HUES48 (cell line): ENCODE results near the gene DCAF6.
"Not testable (repeated sequence)": the region's sequence is repeated elsewhere in the genome, so short reads cannot be mapped to it uniquely, and the experiment has no call there.

ENCODE experiments used
- H3K27ac ChIP-seq: one replicate; pipeline ENCODE4 v1.7.0; 2013; ENCODE audit warnings: low read depth, low read length, inconsistent platforms
- H3K27me3 ChIP-seq: 2 replicates; pipeline ENCODE4 v1.6.1; 2013; ENCODE audit warnings: mild to moderate bottlenecking, low read length; ENCODE audit not compliant: control insufficient read depth, insufficient read depth
- H3K36me3 ChIP-seq: 2 replicates; pipeline ENCODE4 v1.6.1; 2013; ENCODE audit warnings: low read length; ENCODE audit not compliant: control insufficient read depth, insufficient read depth
- H3K4me1 ChIP-seq: 2 replicates; pipeline ENCODE4 v1.6.1; 2013; ENCODE audit warnings: mild to moderate bottlenecking, low read length; ENCODE audit not compliant: control insufficient read depth, insufficient read depth
- H3K4me3 ChIP-seq: 2 replicates; pipeline ENCODE4 v1.5.1; 2013; ENCODE audit warnings: mild to moderate bottlenecking, low read depth, low read length
- H3K9ac ChIP-seq: 2 replicates; pipeline ENCODE4 v1.6.1; 2013; ENCODE audit warnings: mild to moderate bottlenecking, low read depth, low read length, moderate library complexity
- H3K9me3 ChIP-seq: 2 replicates; pipeline ENCODE4 v1.6.1; 2013; ENCODE audit warnings: low read length; ENCODE audit not compliant: control insufficient read depth, insufficient read depth

The DCAF6 gene

DNA sequence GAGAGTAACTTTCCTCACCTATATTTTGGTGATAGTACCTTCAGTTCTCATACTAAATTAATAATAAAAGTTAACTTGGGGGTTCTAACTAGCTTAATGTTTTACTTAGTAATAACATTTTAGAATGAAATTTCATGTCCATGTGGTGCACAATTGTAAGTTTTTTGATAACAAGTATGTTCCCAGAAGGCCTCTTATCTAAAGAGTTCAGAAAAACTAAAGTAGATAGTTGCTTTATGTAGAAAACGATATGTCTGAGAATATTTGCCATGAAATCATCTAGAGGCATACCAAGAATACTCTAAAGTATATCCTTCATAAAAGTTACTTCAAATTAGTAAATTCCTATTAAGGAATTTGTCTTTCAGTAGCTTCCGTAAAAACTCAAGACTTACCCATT lies 12.4 kb upstream of the DCAF6 start:
- peaks cover 14% of the 10 kb centered on the region; the same call in 1 of the 2 replicates for H3K4me1 ChIP-seq
- H3K9ac ChIP-seq: no peak overlapping the region
- H3K27me3 ChIP-seq: no peaks in the 10 kb centered on the region
- no peaks in the 10 kb centered on the region for H3K9me3 ChIP-seq
- no peak overlapping the region for H3K27ac ChIP-seq
- H3K36me3 ChIP-seq: no peaks in the 10 kb centered on the region
- no peak overlapping the region for H3K4me3 ChIP-seq

DNA sequence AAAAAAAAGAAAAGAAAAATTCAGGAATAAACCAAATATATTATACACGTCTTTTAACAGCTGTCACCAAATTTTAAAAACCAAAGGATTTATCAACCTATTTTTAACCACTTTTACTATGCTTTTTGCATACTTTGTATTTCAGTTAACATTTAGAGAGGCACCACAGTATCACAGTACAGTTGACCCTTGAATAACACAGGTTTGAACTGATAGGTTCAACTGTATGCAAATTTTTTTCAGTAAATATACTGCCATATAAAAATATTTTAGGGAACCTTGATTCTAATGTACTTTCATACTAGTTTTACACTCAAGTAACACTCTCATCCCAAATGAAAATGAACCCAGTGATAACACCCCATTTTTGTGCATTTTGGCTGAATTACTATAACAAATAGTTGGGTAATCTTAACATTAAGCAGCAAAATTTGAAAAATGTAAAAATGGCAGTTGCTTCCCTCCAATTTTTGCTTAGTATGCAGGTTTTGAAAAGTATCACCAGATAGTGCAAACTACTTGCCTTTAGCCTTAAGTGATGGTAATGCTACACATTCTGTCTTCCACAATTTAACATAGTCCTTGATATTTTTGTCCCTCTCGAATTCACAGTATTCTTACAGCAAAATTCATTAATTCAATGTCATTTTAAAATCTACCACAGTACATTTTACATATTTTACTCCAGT lies 11.8 kb upstream of the DCAF6 start:
- Histone ChIP-seq H3K27me3 (no peaks in the 10 kb centered on the region), H3K27ac (no peak overlapping the region), H3K4me3 (no peak overlapping the region), H3K9ac (no peak overlapping the region), H3K36me3 (no peaks in the 10 kb centered on the region), H3K9me3 (no peaks in the 10 kb centered on the region), H3K4me1 (peaks cover 14% of the 10 kb centered on the region; the same call in 1 of the 2 replicates)

DNA sequence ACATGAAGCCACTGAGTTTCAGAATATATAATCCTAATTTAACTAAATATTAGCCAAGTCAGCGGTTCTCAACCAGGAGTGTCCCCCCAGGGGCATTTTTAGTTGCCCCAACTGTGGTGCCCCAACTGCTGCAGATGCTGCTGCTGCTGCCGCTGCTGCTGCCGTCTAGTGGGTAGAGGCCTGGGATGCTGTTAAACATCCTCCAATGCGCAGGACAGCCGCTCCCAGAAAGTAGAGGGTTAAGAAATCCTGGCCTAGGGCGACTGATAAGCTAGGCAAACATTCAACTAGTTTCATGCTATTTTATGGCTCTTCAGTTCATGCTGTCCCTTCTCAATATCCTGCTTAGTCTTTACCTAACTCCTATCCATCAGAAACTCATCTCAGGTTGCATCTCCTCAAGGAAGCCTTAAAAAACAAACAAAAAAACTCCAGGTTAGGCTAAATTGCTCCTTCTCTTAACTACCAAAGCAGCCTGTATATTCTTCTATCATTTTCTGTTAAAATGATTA lies 9.9 kb upstream of the DCAF6 start:
- Histone ChIP-seq H3K27ac (no peak overlapping the region), H3K4me3 (no peak overlapping the region), H3K4me1 (peaks cover 14% of the 10 kb centered on the region; the same call in 1 of the 2 replicates), H3K36me3 (no peaks in the 10 kb centered on the region), H3K9ac (no peak overlapping the region), H3K27me3 (no peaks in the 10 kb centered on the region), H3K9me3 (no peaks in the 10 kb centered on the region)

DNA sequence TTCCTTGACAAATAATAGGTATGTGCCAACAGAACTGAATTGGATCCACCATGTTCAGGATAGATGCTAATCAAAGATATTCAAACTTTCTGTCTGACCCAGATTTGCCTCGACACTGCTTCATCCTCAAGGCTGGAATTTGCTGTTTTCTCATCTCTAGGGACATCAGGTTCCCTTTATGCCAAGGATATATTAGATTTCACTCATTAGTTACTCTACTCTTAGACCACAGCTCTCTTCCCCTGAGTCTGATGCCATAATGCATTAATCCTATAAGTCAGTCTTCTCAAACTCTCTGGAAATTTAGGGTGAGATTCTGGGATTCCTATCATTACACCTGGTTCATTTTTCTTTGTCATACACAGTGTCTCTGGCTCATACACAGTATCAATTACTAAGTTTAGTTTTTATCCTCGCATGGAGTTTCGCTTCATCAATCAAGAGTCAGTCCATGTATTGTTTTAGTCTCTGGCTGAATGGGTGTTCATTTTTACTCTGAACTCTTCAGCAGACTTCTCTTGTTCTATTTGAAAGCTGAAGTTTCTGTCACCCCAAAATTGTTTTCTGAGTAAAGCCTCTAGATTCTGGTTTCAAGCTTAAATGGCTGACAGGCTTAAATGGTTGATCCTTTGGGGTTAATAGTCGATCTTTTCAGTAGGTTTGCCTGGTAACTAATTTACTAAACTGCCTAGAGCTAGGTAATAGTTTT lies 9.3 kb upstream of the DCAF6 start:
- Histone ChIP-seq H3K27me3 (no peaks in the 10 kb centered on the region), H3K4me1 (peaks cover 14% of the 10 kb centered on the region; the same call in 1 of the 2 replicates), H3K4me3 (no peak overlapping the region), H3K36me3 (no peaks in the 10 kb centered on the region), H3K9me3 (no peaks in the 10 kb centered on the region), H3K27ac (peak overlapping the region; percentile 38), H3K9ac (no peak overlapping the region)

DNA sequence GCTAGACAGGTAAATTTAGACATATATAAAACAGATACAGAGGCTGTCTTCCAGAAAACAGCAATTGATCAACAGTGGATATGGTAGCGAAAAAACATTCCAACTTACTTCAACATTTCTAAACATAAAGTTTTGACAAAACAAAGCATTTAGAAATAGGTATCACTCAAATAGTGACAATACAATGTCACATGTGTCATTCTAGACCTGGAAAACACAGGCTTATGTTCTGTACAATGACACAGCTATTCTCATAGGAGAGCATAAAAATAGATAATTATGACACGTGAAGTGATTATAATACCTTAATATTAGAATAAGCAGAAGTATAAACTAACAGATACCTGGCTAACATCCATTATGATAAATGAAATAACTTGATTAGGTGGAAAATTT lies 8.0 kb upstream of the DCAF6 start:
- no peaks in the 10 kb centered on the region for H3K27me3 ChIP-seq
- H3K4me1 ChIP-seq: peaks cover 14% of the 10 kb centered on the region; the same call in 1 of the 2 replicates
- H3K9ac ChIP-seq: no peak overlapping the region
- no peaks in the 10 kb centered on the region for H3K36me3 ChIP-seq
- H3K9me3 ChIP-seq: no peaks in the 10 kb centered on the region
- H3K4me3 ChIP-seq: no peak overlapping the region
- H3K27ac ChIP-seq: no peak overlapping the region

DNA sequence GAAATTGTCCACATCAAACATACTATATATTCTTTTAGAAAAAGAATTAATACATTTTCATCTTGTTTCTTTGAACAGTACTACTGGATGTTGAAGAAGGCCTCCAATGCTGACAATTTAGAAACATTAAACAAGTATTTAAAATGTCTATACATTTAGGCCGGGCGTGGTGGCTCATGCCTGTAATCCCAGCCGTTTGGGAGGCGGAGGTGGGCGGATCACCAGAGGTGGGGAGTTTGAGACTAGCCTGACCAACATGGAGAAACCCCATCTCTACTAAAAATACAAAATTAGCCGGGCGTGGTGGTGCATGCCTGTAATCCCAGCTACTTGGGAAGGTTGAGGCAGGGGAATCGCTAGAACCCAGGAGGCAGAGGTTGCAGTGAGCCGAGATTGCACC lies 7.6 kb upstream of the DCAF6 start:
- H3K9me3 ChIP-seq, H3K4me3 ChIP-seq, H3K27ac ChIP-seq, H3K9ac ChIP-seq, H3K36me3 ChIP-seq, H3K27me3 ChIP-seq: not testable (repeated sequence)
- peaks cover 14% of the 10 kb centered on the region; the same call in 1 of the 2 replicates for H3K4me1 ChIP-seq

DNA sequence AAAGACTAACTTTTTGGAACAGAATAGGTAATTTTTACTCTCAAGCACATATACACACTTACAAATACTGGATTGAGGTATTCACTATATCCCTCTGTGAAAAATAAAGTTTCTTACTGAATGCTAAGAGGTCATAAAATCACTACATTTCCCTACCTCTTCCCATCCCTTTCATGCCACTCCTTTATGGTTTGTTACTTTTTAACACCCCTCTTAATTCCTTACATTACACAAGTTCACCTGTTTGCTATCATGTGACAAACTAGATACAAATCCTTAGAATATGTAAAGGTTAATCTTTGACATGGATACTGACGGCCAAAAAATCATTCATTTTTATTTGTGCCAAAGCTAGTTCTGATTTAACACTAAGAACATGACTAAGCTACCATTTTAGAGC lies 6.8 kb upstream of the DCAF6 start:
- H3K9ac ChIP-seq: no peak overlapping the region
- no peak overlapping the region for H3K27ac ChIP-seq
- H3K4me1 ChIP-seq: peaks cover 20% of the 10 kb centered on the region
- H3K4me3 ChIP-seq: no peak overlapping the region
- no peaks in the 10 kb centered on the region for H3K27me3 ChIP-seq
- H3K9me3 ChIP-seq: no peaks in the 10 kb centered on the region
- H3K36me3 ChIP-seq: no peaks in the 10 kb centered on the region

DNA sequence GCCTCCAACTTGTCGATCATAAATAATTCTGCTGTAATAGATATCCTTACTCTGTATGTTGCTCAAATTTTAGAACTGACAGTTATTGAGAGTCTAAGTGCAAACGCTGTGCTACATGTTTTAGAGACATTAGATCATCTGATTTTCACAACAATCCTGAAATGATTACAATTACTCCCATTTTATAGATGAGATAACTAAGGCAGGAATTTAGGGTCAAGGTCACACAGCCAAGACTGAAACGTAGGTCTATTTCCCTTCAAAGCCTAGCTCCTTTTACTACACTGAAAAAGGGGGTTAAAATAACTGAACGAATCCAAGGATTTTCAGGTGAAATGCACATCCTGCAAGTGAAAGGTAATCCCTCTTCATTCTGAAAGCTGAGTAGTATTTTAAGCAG lies 2.7 kb upstream of the DCAF6 start:
- Histone ChIP-seq H3K4me1 (peaks cover 20% of the 10 kb centered on the region), H3K27me3 (no peaks in the 10 kb centered on the region), H3K9ac (no peak overlapping the region), H3K9me3 (no peaks in the 10 kb centered on the region), H3K4me3 (no peak overlapping the region), H3K27ac (no peak overlapping the region), H3K36me3 (no peaks in the 10 kb centered on the region)

DNA sequence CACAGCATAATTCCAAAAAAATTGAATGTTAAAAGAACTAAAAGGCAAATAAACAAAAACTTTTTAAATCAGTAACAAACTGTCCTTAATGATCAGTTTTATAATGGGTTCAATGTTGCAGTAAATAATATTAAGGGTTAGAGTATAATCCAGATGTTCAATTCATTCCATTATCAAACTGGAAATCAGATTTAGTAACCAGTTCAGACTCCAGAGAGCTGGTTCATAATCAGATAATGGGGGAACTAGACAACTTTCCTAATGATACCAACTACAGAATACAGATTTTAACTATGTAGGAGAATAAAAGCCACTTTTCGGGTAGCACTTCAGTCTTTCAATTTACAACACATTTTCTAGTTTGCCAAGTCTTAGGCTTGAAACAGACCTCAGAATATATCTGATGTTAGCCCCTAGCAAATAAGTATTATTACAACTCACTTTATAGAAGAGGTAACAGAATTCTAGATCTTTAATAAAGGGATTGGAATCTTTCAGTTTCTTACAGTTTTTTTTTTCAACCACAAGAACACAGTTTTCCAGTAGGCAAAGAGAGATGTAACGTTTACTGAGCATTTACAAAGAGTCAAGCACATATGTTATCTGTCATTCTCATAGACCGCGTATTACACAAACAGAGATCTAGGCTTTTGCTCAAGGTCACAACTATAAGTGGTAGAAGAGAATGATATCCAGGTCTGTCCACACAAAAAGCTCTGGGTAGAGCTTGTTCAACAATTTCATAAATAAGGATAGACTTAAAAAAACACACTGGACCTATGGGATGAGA lies 1.9 kb upstream of the DCAF6 start:
- Histone ChIP-seq H3K4me3 (peak overlapping the region; percentile 96), H3K9me3 (no peaks in the 10 kb centered on the region), H3K27ac (no peak overlapping the region), H3K27me3 (no peaks in the 10 kb centered on the region), H3K9ac (no peak overlapping the region; the same call in 1 of the 2 replicates), H3K36me3 (no peaks in the 10 kb centered on the region), H3K4me1 (peaks cover 23% of the 10 kb centered on the region)

DNA sequence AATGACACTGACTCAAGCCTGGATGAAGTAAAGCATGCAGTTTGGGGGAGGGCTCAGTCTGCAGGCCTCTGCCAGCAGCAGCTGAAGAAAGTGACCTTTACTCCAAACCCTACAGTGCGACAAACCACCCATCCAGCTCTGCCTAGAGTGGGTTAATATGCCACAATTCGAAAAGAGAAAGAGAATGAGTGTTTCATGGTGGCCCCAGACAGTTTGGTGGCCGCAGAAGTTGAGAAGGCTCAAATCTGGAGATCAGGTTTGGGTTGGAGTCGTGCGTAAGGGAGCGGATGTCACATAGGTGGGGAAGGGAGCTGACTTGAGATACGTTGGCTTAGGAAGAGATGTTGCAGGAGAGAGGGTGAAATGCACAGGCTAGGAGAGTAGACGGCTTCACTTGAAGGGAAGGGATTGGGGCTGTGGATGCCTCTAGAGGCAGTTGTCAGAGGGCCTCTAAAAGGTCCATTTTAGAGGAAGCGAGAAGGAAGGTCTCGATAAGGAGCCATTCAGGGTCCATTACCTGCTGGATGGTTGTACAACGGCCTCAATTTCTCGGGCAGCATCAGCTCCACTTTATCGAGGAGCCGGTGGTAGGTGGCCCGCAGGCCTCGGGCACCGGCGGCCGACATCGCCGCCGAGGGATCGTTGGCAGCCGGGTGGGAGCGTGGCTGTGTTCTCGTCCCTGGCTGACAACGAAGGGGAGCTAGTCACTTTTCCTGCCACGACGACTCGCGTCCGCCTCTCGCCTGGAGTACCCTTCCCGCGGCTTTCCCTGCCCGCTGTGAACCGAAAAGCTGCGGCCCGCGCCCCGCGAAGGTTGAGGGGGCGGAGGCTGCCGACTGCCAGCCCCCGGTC lies 1.0 kb upstream of the DCAF6 start:
- Histone ChIP-seq H3K4me3 (peak overlapping the region; percentile 96), H3K9me3 (no peaks in the 10 kb centered on the region), H3K36me3 (no peaks in the 10 kb centered on the region), H3K27me3 (no peaks in the 10 kb centered on the region), H3K9ac (peak overlapping the region; percentile 56), H3K4me1 (peaks cover 23% of the 10 kb centered on the region), H3K27ac (peak overlapping the region; percentile 60)
